Measurements from ENCODE around the gene BCAN. TPM values are rescaled to one million over a fixed set of nuclear protein-coding genes. Genes with fewer than 3 reads are reported as not detected.
A peak's percentile ranks its signal among the peaks of the same experiment; 100 is the strongest.

Gene BCAN
- polyA plus RNA-seq, 2 of the 4 experiments (the other 2 are of a cell fraction), result not detected

GRCh38 chr1:156692925-156693847, 51.3 kb downstream of the BCAN start:
- no peak overlapping the region for H3K4me3 ChIP-seq
- ChIA-PET CTCF (interaction anchor here (1.1 to 52.1 kb wide), 9 partner anchors 9 to 229 kb away, joined by 3 to 2258 read pairs (median 9); partner anchors contain the start of genes CRABP2, HAPLN2, INSRR and ISG20L2), POLR2A (interaction anchor here (0.9 kb wide), 1 partner anchor 18 kb away, joined by 3 read pairs; no protein-coding TSS in a partner anchor)
- 76% methylated on average over 15 of the region's 16 CpGs for WGBS (ENCODE audit: missing lambda C conversion rate)
- H3K4me2 ChIP-seq, result peak overlapping the region; percentile 46
- ATAC-seq (no peak), DNase-seq (ENCODE audit: low read depth in 1 of 2, low spot score in 1 of 2) (no peak), FAIRE-seq (no peak)
- peaks cover 44% of the 10 kb centered on the region for H3K4me1 ChIP-seq
- no peak for TF ChIP-seq PBX3 (IDR thresholded peaks at IDR 0.05)
- no peak for TF ChIP-seq ATOH8 (CRISPR knock-in tag; IDR thresholded peaks at IDR 0.05; ENCODE audit: low read depth)
- peak overlapping the region in 1 of 2 experiments; percentile 63; a peak in 3 of 6 replicates for H3K27ac ChIP-seq
- no peaks in the 10 kb centered on the region for H3K9me3 ChIP-seq

- Histone ChIP-seq H3K4me3 (no peak overlapping the region), H3K27ac (peak overlapping the region in 1 of 2 experiments; percentile 23; a peak in 2 of 6 replicates), H3K4me2 (no peak overlapping the region), H3K9me3 (no peaks in the 10 kb centered on the region), H3K4me1 (peaks cover 44% of the 10 kb centered on the region)
- ChIA-PET CTCF (interaction anchor here (0.7 to 52.1 kb wide), 9 partner anchors 10 to 228 kb away, joined by 3 to 2258 read pairs (median 4); partner anchors contain the start of genes CRABP2, ISG20L2, METTL25B and NES), POLR2A (interaction anchor here (0.7 to 0.9 kb wide), 2 partner anchors 17 to 111 kb away, joined by 3 read pairs; no protein-coding TSS in a partner anchor)
- 72% methylated on average over 11 of the region's 12 CpGs for WGBS (ENCODE audit: missing lambda C conversion rate)
- DNase-seq (ENCODE audit: low read depth in 1 of 2, low spot score in 1 of 2), result peak in 1 of 2 experiments; percentile 34
- FAIRE-seq, result no peak
- ATAC-seq, result peak in 1 of 2 experiments; percentile 7; a peak in 2 of 6 replicates
- TF ChIP-seq RARB (CRISPR knock-in tag; IDR thresholded peaks at IDR 0.05) (no peak), EP300 (IDR thresholded peaks at IDR 0.05) (no peak), CTCF (IDR thresholded peaks at IDR 0.05) (no peak), FOSB (CRISPR knock-in tag; IDR thresholded peaks at IDR 0.05) (no peak), JUN (IDR thresholded peaks at IDR 0.05) (no peak)
Observed at GRCh38 chr1:156693848-156694689, 52.2 kb downstream of the BCAN start.

- Histone ChIP-seq H3K4me1 (peaks cover 44% of the 10 kb centered on the region), H3K4me2 (no peak overlapping the region), H3K4me3 (no peak overlapping the region), H3K9me3 (no peaks in the 10 kb centered on the region), H3K27ac (peak overlapping the region in 1 of 2 experiments; percentile 23; a peak in 2 of 6 replicates)
- 89% methylated on average over 5 of the region's 5 CpGs for WGBS (ENCODE audit: missing lambda C conversion rate)
- ChIA-PET CTCF (interaction anchor here (0.7 to 52.1 kb wide), 7 partner anchors 18 to 227 kb away, joined by 3 to 2258 read pairs (median 4); partner anchors contain the start of genes CRABP2, ISG20L2, METTL25B and NES), POLR2A (interaction anchor here (0.7 kb wide), 1 partner anchor 111 kb away, joined by 3 read pairs; no protein-coding TSS in a partner anchor)
- ATAC-seq (no peak), FAIRE-seq (no peak), DNase-seq (ENCODE audit: low read depth in 1 of 2, low spot score in 1 of 2) (no peak)
- TF ChIP-seq ZSCAN20 (CRISPR knock-in tag; IDR thresholded peaks at IDR 0.05) (no peak), PBX3 (IDR thresholded peaks at IDR 0.05) (no peak), ESRRA (IDR thresholded peaks at IDR 0.05; ENCODE audit: borderline replicate concordance, low read length) (no peak), MYC (IDR thresholded peaks at IDR 0.05; ENCODE audit: borderline replicate concordance, low read length) (no peak), RFX5 (IDR thresholded peaks at IDR 0.05) (no peak), HEYL (CRISPR knock-in tag; IDR thresholded peaks at IDR 0.05) (no peak), CHD2 (IDR thresholded peaks at IDR 0.05; ENCODE audit: low read length, partially characterized antibody) (no peak), EP300 (IDR thresholded peaks at IDR 0.05) (no peak), PHF8 (IDR thresholded peaks at IDR 0.05; ENCODE audit: borderline replicate concordance, low read depth) (no peak), FOXS1 (CRISPR knock-in tag; IDR thresholded peaks at IDR 0.05) (no peak)
Observed at GRCh38 chr1:156694690-156694962, 52.7 kb downstream of the BCAN start.

All from A549 (cell line).